ENCODE results near the gene SMURF1.

The SMURF1 gene

GRCh38 chr7:98978672-98979071 is 165.2 kb downstream of the SMURF1 start:
- no peak for DNase-seq
